ENCODE data around the gene UBR4.

UBR4 gene

GRCh38 chr1:19080721-19081120 lies 129.3 kb downstream of the UBR4 start:
- DNase-seq (ENCODE audit: low read depth), result no peak
- peak overlapping the region; percentile 21 for H3K4me3 ChIP-seq (ENCODE audit: low read depth, low read length)
- TF ChIP-seq CTCF (IDR thresholded peaks at IDR 0.05; ENCODE audit: low read depth, low read length) (no peak), POLR2A (IDR thresholded peaks at IDR 0.05; ENCODE audit: extremely low read depth, insufficient read length) (no peak), MYC (IDR thresholded peaks at IDR 0.05; ENCODE audit: low read depth, low read length) (no peak)
- TF ChIP-seq, protein P1, sequence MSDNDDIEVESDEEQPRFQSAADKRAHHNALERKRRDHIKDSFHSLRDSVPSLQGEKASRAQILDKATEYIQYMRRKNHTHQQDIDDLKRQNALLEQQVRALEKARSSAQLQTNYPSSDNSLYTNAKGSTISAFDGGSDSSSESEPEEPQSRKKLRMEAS (IDR thresholded peaks at IDR 0.05; ENCODE audit: low read depth, low read length), result no peak

- TF ChIP-seq CTCF (IDR thresholded peaks at IDR 0.05; ENCODE audit: low read depth, low read length) (no peak), MYC (IDR thresholded peaks at IDR 0.05; ENCODE audit: low read depth, low read length) (no peak), POLR2A (IDR thresholded peaks at IDR 0.05; ENCODE audit: extremely low read depth, insufficient read length) (no peak)
- TF ChIP-seq, protein P1 (IDR thresholded peaks at IDR 0.05; ENCODE audit: low read depth, low read length), result no peak
- DNase-seq (ENCODE audit: low read depth), result no peak
- H3K4me3 ChIP-seq (ENCODE audit: low read depth, low read length), result no peak overlapping the region
These were observed 130.3 kb downstream of the UBR4 start for GRCh38 chr1:19079541-19080472.

- H3K4me3 ChIP-seq (ENCODE audit: low read depth, low read length), result no peak overlapping the region
- TF ChIP-seq POLR2A (IDR thresholded peaks at IDR 0.05; ENCODE audit: extremely low read depth, insufficient read length) (no peak), MYC (IDR thresholded peaks at IDR 0.05; ENCODE audit: low read depth, low read length) (no peak), CTCF (IDR thresholded peaks at IDR 0.05; ENCODE audit: low read depth, low read length) (no peak)
These were observed 131.5 kb downstream of the UBR4 start for GRCh38 chr1:19078536-19078935.

GRCh38 chr1:19076841-19077616 lies 133.0 kb downstream of the UBR4 start:
- TF ChIP-seq, protein P1 (IDR thresholded peaks at IDR 0.05; ENCODE audit: low read depth, low read length), result no peak
- TF ChIP-seq MYC (IDR thresholded peaks at IDR 0.05; ENCODE audit: low read depth, low read length) (no peak), CTCF (IDR thresholded peaks at IDR 0.05; ENCODE audit: low read depth, low read length) (no peak)
- no peak overlapping the region for H3K4me3 ChIP-seq (ENCODE audit: low read depth, low read length)
- DNase-seq (ENCODE audit: low read depth), result no peak

More at GRCh38 chr1:19078536-19078935, 131.5 kb downstream of the UBR4 start:
- DNase-seq (ENCODE audit: low read depth), result no peak

DNA sequence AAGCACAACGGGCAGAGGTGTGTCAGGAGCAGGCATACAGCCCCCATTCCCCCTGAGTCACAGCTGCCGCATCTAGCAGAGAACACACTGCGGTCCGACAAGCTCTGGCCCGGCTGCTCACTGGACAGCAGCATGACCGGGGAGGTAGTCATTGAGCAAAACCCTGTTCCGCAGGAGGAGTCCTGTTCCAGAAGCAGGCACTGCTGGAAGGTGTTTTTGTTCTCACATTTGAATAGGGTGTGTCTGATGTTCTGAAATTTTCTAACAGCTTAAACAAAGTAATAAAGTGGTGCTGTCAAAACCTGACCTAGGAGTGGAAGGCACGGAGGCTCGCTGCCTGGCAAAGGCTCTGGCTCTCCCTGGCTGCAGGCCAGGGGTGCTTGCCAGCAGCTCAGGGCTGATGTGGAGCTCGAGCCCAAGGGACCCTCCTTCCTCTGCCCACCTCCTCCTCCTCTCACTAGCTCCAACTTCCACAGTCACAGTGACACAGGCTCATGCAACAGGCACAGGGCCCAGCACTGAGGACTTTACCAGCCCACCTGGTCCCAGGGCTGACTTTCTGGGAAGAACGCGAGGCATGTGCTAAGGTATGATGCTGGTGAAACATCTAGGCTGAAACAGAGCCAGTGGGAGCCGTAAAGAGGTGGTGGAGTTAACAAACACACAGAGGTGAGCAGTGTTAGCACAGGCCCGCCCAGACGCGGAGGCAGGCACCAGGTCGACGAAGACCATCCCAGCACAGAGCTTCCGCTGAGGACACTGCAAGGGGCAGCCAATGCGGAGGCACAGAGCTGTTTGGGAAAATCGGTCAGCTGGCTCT lies 135.0 kb downstream of the UBR4 start:
- no peak overlapping the region for H3K4me3 ChIP-seq (ENCODE audit: low read depth, low read length)
- no peak for DNase-seq (ENCODE audit: low read depth)
- no peak for TF ChIP-seq POLR2A (IDR thresholded peaks at IDR 0.05; ENCODE audit: extremely low read depth, insufficient read length)
- TF ChIP-seq, protein P1 (IDR thresholded peaks at IDR 0.05; ENCODE audit: low read depth, low read length), result no peak
- no peak for TF ChIP-seq CTCF (IDR thresholded peaks at IDR 0.05; ENCODE audit: low read depth, low read length)
- no peak for TF ChIP-seq MYC (IDR thresholded peaks at IDR 0.05; ENCODE audit: low read depth, low read length)
